ENCODE measurements around the gene OR4K15. TPM values are rescaled to one million over a fixed set of nuclear protein-coding genes. Genes with fewer than 3 reads are reported as not detected.

The OR4K15 gene
- total RNA-seq, 1 donor from 2014 or later: not detected

DNA sequence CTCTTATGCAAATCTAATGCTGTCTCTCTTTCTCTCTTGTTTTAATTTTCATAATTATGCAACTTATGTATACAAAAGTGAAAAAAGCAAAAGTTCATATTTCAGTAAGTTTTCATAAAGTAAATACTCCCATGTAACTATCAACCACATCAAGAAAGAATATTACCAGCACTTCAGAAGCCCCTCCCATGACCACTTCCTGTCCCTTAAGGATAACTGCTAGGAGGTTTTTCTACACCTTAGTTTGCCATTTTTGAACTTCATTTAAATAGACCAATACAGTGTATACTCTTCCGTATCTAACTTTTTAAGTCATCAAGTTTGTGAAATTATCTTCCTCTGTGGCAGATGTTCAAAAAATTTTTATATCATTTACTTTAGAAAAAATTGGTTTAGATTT is 547 bp upstream of the OR4K15 start:
- no peak overlapping the region for H3K27ac Mint-ChIP-seq (ENCODE audit: unreplicated experiment)
- TF ChIP-seq, protein P1, sequence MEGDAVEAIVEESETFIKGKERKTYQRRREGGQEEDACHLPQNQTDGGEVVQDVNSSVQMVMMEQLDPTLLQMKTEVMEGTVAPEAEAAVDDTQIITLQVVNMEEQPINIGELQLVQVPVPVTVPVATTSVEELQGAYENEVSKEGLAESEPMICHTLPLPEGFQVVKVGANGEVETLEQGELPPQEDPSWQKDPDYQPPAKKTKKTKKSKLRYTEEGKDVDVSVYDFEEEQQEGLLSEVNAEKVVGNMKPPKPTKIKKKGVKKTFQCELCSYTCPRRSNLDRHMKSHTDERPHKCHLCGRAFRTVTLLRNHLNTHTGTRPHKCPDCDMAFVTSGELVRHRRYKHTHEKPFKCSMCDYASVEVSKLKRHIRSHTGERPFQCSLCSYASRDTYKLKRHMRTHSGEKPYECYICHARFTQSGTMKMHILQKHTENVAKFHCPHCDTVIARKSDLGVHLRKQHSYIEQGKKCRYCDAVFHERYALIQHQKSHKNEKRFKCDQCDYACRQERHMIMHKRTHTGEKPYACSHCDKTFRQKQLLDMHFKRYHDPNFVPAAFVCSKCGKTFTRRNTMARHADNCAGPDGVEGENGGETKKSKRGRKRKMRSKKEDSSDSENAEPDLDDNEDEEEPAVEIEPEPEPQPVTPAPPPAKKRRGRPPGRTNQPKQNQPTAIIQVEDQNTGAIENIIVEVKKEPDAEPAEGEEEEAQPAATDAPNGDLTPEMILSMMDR (conservative IDR thresholded peaks at IDR 0.05): no peak
- H3K4me1 Mint-ChIP-seq: no peaks in the 10 kb centered on the region
- no peaks in the 10 kb centered on the region for H3K27me3 Mint-ChIP-seq (ENCODE audit: low read depth)
- peaks cover 21% of the 10 kb centered on the region for H3K9me3 Mint-ChIP-seq
- DNase-seq (ENCODE audit: low read depth, low spot score): no peak
- H3K4me3 Mint-ChIP-seq: no peak overlapping the region
- peaks cover 6% of the 10 kb centered on the region for H3K36me3 Mint-ChIP-seq (ENCODE audit: low read depth)

DNA sequence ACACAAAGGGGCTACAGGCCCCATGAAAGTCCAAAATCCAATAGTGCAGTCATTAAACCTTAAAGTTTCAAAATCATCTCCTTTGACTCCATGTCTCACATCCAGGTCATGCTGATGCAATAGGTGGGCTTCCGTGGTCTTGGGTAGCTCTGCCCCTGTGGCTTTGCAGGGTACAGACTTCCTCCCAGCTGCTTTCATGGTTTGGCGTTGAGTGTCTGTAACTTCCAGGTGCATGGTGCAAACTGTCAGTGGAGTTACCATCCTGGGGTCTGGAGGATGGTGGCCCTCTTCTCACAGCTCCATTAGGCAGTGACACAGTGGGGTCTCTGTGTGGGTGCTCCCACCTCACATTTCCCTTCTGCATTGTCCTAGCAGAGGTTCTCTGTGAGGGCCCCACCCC is 18.0 kb downstream of the OR4K15 start:
- Mint-ChIP-seq H3K27ac (ENCODE audit: unreplicated experiment) (no peak overlapping the region), H3K36me3 (ENCODE audit: low read depth) (no peaks in the 10 kb centered on the region), H3K9me3 (peaks cover 34% of the 10 kb centered on the region), H3K4me3 (no peak overlapping the region), H3K4me1 (no peaks in the 10 kb centered on the region), H3K27me3 (ENCODE audit: low read depth) (no peaks in the 10 kb centered on the region)
- DNase-seq (ENCODE audit: low read depth, low spot score): no peak
- TF ChIP-seq, protein P1 (conservative IDR thresholded peaks at IDR 0.05): no peak

DNA sequence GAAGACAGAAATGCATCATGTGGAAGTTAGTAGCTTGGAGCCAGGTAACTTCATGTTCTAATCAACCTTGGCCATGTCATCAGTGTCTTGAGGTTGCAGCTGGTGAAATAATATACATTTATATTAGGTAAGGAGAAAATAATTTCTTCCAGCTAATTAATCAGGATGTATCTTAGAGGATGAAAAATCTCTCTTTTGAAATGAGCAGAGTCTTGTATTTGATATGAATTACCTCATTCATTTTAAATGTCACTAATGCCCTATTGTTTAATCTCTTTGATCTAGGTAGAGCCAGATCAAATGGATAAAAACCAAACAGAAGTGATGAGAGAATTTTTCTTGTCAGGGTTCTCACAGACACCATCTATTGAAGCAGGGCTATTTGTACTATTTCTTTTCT is 26.5 kb downstream of the OR4K15 start, which contains the start of gene OR4Q2:
Gene OR4Q2, plus strand, starts transcription at position 301 of the 400 bp plus-strand sequence.
- Mint-ChIP-seq H3K27me3 (ENCODE audit: low read depth) (no peaks in the 10 kb centered on the region), H3K4me1 (no peaks in the 10 kb centered on the region), H3K36me3 (ENCODE audit: low read depth) (no peaks in the 10 kb centered on the region), H3K9me3 (peaks cover 21% of the 10 kb centered on the region), H3K4me3 (no peak within 1 kb of the TSS), H3K27ac (ENCODE audit: unreplicated experiment) (no peak within 1 kb of the TSS)
- DNase-seq (ENCODE audit: low read depth, low spot score): no peak
- TF ChIP-seq, protein P1 (conservative IDR thresholded peaks at IDR 0.05): no peak

DNA sequence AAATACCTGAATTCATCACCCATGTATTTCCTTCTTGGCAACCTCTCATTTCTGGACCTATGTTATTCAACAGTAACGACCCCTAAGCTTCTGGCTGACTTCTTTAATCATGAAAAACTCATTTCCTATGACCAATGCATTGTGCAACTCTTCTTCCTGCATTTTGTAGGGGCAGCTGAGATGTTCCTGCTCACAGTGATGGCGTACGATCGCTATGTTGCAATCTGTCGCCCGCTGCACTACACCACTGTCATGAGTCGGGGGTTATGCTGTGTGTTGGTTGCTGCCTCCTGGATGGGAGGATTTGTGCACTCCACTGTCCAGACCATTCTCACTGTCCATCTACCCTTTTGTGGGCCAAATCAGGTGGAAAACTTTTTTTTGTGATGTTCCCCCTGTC is 26.9 kb downstream of the OR4K15 start:
- no peak overlapping the region for H3K4me3 Mint-ChIP-seq

DNA sequence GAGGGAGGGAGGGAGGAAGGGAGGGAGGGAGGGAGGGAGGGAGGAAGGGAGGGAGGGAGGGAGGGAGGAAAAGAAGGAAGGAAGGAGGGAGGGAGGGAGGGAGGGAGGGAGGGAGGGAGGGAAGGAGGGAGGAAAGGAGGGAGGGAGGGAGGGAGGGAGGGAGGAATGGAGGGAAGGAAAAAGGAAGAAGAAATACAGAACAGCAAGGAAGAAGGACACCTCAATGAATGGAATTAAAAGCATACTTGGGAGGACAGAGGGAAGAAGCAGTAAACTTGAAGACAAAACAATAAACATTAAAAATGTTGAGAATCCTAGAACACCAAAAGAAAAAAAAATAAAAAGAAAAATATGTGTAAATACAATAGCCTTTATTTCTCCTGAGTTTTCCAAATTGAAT is 32.8 kb downstream of the OR4K15 start:
- no peak overlapping the region for H3K4me3 Mint-ChIP-seq
- TF ChIP-seq, protein P1 (conservative IDR thresholded peaks at IDR 0.05): no peak
- H3K27ac Mint-ChIP-seq (ENCODE audit: unreplicated experiment): no peak overlapping the region
- H3K36me3 Mint-ChIP-seq (ENCODE audit: low read depth): no peaks in the 10 kb centered on the region
- no peak for DNase-seq (ENCODE audit: low read depth, low spot score)
- H3K9me3 Mint-ChIP-seq: peaks cover 16% of the 10 kb centered on the region
- no peaks in the 10 kb centered on the region for H3K4me1 Mint-ChIP-seq
- no peaks in the 10 kb centered on the region for H3K27me3 Mint-ChIP-seq (ENCODE audit: low read depth)

More for the DNA sequence above, 26.9 kb downstream of the OR4K15 start:
- no peak for DNase-seq (ENCODE audit: low read depth, low spot score)
- TF ChIP-seq, protein P1 (conservative IDR thresholded peaks at IDR 0.05): no peak
- no peaks in the 10 kb centered on the region for H3K4me1 Mint-ChIP-seq
- H3K27ac Mint-ChIP-seq (ENCODE audit: unreplicated experiment): no peak overlapping the region
- H3K9me3 Mint-ChIP-seq: peaks cover 21% of the 10 kb centered on the region
- no peaks in the 10 kb centered on the region for H3K36me3 Mint-ChIP-seq (ENCODE audit: low read depth)
- no peaks in the 10 kb centered on the region for H3K27me3 Mint-ChIP-seq (ENCODE audit: low read depth)

Data from neural crest cell (in vitro differentiated cells).